B cell (primary cell): ENCODE results near the gene DKK2. TPM values are rescaled to one million over a fixed set of nuclear protein-coding genes. Genes with fewer than 3 reads are reported as not detected.

Experiments used
- ATAC-seq: fragments of 200-7000 bp; cut with Tn5 transposase; one replicate; pipeline ENCODE4 v1.10.0; 2021; ENCODE audit warnings: low read depth, mild to moderate bottlenecking, moderate number of reproducible peaks, moderate library complexity
- CTCF ChIA-PET: fragments of 350-600 bp; sonication (Branson Sonifier 250); formaldehyde crosslinking; loops from one replicate; lab custom pipeline; 2021; ENCODE audit warnings: antibody characterized with exemption, inconsistent platforms; lab: Charles Lee
- POLR2A ChIA-PET: fragments of 350-600 bp; sonication (Branson Sonifier 250); formaldehyde crosslinking; loops from one replicate; lab custom pipeline; 2021; ENCODE audit warnings: antibody characterized with exemption; lab: Charles Lee
- DNase-seq: peaks from one replicate; pipeline ENCODE4 v3.0.0; 2013
- H2AFZ ChIP-seq: 2 replicates; pipeline ENCODE4 v1.6.1; 2012; ENCODE audit warnings: mild to moderate bottlenecking, low read depth, low read length; ENCODE audit not compliant: insufficient read depth, poor library complexity, severe bottlenecking
- H3K27ac ChIP-seq, 2 donors: 1 replicate in 1 of 2; 2 replicates in 1 of 2; pipeline ENCODE4 v1.5.1; 2012 to 2013; ENCODE audit warnings: low read length in 2 of 2, mild to moderate bottlenecking in 2 of 2, moderate library complexity in 1 of 2
- H3K27me3 ChIP-seq, 4 experiments: fragments of 200-600 bp in 1 of 4; sonication (generic) in 1 of 4; replicated peaks in 1 of 4; 1 replicate in 2 of 4; 2 replicates in 2 of 4; pipeline versions ENCODE4 v1.6.1 to v1.7.0; 2013 to 2016; ENCODE audit warnings: low read length in 3 of 4, mild to moderate bottlenecking in 2 of 4, mixed read lengths in 1 of 4, moderate library complexity in 1 of 4; ENCODE audit not compliant: insufficient read depth in 4 of 4, control insufficient read depth in 3 of 4; ENCODE audit errors: control extremely low read depth in 1 of 4
- H3K36me3 ChIP-seq, 2 experiments: replicated peaks in 1 of 2; 1 replicate in 1 of 2; 2 replicates in 1 of 2; pipeline versions ENCODE4 v1.6.1 to v1.7.1; 2013; ENCODE audit warnings: low read length in 1 of 2; ENCODE audit not compliant: insufficient read depth in 2 of 2, control insufficient read depth in 1 of 2; ENCODE audit errors: control extremely low read depth in 1 of 2, extremely low read depth in 1 of 2
- H3K4me1 ChIP-seq, 2 donors: fragments of 200-600 bp in 1 of 2; sonication (generic) in 1 of 2; 1 replicate in 1 of 2; 2 replicates in 1 of 2; pipeline versions ENCODE4 v1.5.1 to v1.6.1; 2013 to 2017; ENCODE audit warnings: low read length in 2 of 2; ENCODE audit not compliant: control insufficient read depth in 2 of 2, insufficient read depth in 2 of 2
- H3K4me2 ChIP-seq: replicated peaks from 2 replicates; pipeline ENCODE3; 2012; ENCODE audit warnings: mild to moderate bottlenecking, low read depth, low read length; ENCODE audit not compliant: poor library complexity, severe bottlenecking
- H3K4me3 ChIP-seq, 5 experiments: fragments of 200-600 bp in 1 of 5; sonication (generic) in 1 of 5; 1 replicate in 3 of 5; 2 replicates in 2 of 5; pipeline versions ENCODE4 v1.5.1 to v1.7.0; 2011 to 2016; ENCODE audit warnings: low read length in 4 of 5, mild to moderate bottlenecking in 4 of 5, low read depth in 2 of 5, control low read depth in 1 of 5, moderate library complexity in 1 of 5; ENCODE audit not compliant: insufficient read depth in 1 of 5; ENCODE audit errors: control extremely low read depth in 1 of 5, extremely low read depth in 1 of 5
- H3K79me2 ChIP-seq: fragments of 200-600 bp; sonication (generic); one replicate; pipeline ENCODE4 v1.6.0; 2016; ENCODE audit warnings: low read length; ENCODE audit not compliant: control insufficient read depth, insufficient read depth
- H3K9ac ChIP-seq: fragments of 200-600 bp; sonication (generic); 2 replicates; pipeline ENCODE4 v1.6.1; 2017; ENCODE audit warnings: mild to moderate bottlenecking, low read length, moderate library complexity
- H3K9me3 ChIP-seq, 3 donors: one replicate each; pipeline versions ENCODE4 v1.6.1 to v1.7.1; 2013; ENCODE audit warnings: low read length in 2 of 3; ENCODE audit not compliant: control insufficient read depth in 2 of 3, insufficient read depth in 1 of 3; ENCODE audit errors: control extremely low read depth in 1 of 3
- H4K20me1 ChIP-seq: 2 replicates; pipeline ENCODE4 v1.6.0; 2012; ENCODE audit warnings: mild to moderate bottlenecking, low read length; ENCODE audit not compliant: insufficient read depth, control insufficient read depth, poor library complexity, severe bottlenecking
- H3K27ac Mint-ChIP-seq: one replicate; pipeline ENCODE4 v1.8.0; 2021; ENCODE audit warnings: mixed read lengths
- H3K27me3 Mint-ChIP-seq: one replicate; pipeline ENCODE4 v1.8.0; 2021; ENCODE audit warnings: mixed read lengths
- H3K4me1 Mint-ChIP-seq: one replicate; pipeline ENCODE4 v1.8.0; 2021; ENCODE audit warnings: mixed read lengths
- H3K4me3 Mint-ChIP-seq: one replicate; pipeline ENCODE4 v1.8.0; 2021; ENCODE audit warnings: mixed read lengths
- H3K9me3 Mint-ChIP-seq: one replicate; pipeline ENCODE4 v1.8.0; 2022; ENCODE audit warnings: mixed read lengths; ENCODE audit not compliant: insufficient read depth
- EZH2 ChIP-seq: IDR thresholded peaks from 2 replicates; pipeline ENCODE4 v1.6.1; 2012; ENCODE audit warnings: borderline replicate concordance, low read depth, mild to moderate bottlenecking, moderate library complexity, low read length; ENCODE audit not compliant: insufficient read depth, poor library complexity, severe bottlenecking
- WGBS: methylation state at CpG from one replicate; pipeline ENCODE4 v1.1.5; 2013; ENCODE audit warnings: missing lambda C conversion rate; ENCODE audit not compliant: insufficient coverage; 5-methylcytosine and 5-hydroxymethylcytosine counted together
- intact Hi-C: fragments of 100-400 bp; cut with micrococcal nuclease; formaldehyde crosslinking; loops from one replicate; pipeline ENCODE4 v1.10.0; 2022
- polyA plus RNA-seq: library from polyadenylated mRNA; depleted of rRNA; stranded (reverse); fragments of >200 nt; gene quantifications from 2 replicates; pipeline ENCODE4 v1.2.3, GENCODE V29; 2012
- total RNA-seq, 2 donors: library from RNA; stranded (reverse); fragments of 120-200 nt in 1 of 2; gene quantifications; 1 replicate in 1 of 2; 2 replicates in 1 of 2; pipeline versions ENCODE4 v1.2.3 to v1.2.4, GENCODE V29; 2013 to 2022
- TF ChIP-seq, protein P1 (sequence below): fragments of 200-600 bp; IDR thresholded peaks from one replicate; pipeline ENCODE4 v1.8.0; 2022; ENCODE audit warnings: antibody characterized with exemption, mild to moderate bottlenecking

Gene DKK2
- total and polyA plus RNA-seq, 2 donors (not counting 1 experiment from before 2014, with no cell fraction given): not detected

GRCh38 chr4:107044170-107044569 is 8.1 kb upstream of the DKK2 start:
- ChIA-PET CTCF (no interaction called here), POLR2A (no interaction called here)
- Histone ChIP-seq H3K9me3 (peaks cover 0 to 4% (median 2%) of the 10 kb centered on the region in 3 donors), H3K27ac (no peak overlapping the region), H2AFZ (no peak overlapping the region), H3K36me3 (no peaks in the 10 kb centered on the region), H3K79me2 (no peaks in the 10 kb centered on the region), H3K4me1 (no peaks in the 10 kb centered on the region), H4K20me1 (no peaks in the 10 kb centered on the region), H3K4me3 (no peak overlapping the region), H3K4me2 (no peak overlapping the region), H3K9ac (no peak overlapping the region), H3K27me3 (peaks cover 0 to 5% (median 1%) of the 10 kb centered on the region in 4 experiments)
- no peaks in the 10 kb centered on the region for H3K4me1 Mint-ChIP-seq
- TF ChIP-seq, protein P1, sequence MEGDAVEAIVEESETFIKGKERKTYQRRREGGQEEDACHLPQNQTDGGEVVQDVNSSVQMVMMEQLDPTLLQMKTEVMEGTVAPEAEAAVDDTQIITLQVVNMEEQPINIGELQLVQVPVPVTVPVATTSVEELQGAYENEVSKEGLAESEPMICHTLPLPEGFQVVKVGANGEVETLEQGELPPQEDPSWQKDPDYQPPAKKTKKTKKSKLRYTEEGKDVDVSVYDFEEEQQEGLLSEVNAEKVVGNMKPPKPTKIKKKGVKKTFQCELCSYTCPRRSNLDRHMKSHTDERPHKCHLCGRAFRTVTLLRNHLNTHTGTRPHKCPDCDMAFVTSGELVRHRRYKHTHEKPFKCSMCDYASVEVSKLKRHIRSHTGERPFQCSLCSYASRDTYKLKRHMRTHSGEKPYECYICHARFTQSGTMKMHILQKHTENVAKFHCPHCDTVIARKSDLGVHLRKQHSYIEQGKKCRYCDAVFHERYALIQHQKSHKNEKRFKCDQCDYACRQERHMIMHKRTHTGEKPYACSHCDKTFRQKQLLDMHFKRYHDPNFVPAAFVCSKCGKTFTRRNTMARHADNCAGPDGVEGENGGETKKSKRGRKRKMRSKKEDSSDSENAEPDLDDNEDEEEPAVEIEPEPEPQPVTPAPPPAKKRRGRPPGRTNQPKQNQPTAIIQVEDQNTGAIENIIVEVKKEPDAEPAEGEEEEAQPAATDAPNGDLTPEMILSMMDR: no peak
- no peak for TF ChIP-seq EZH2
- ATAC-seq (no peak), DNase-seq (no peak)
- 78% methylated on average over 1 of the region's 1 CpG for WGBS
- H3K9me3 Mint-ChIP-seq: no peaks in the 10 kb centered on the region
- intact Hi-C loops: no loop called here
- H3K27me3 Mint-ChIP-seq: peaks cover 11% of the 10 kb centered on the region
- H3K27ac Mint-ChIP-seq: no peak overlapping the region
- no peak overlapping the region for H3K4me3 Mint-ChIP-seq

GRCh38 chr4:107037199-107037584 is 1.1 kb upstream of the DKK2 start:
- Histone ChIP-seq H3K4me3 (no peak overlapping the region), H2AFZ (no peak overlapping the region), H4K20me1 (no peaks in the 10 kb centered on the region), H3K27me3 (peaks cover 0 to 37% (median 12%) of the 10 kb centered on the region in 4 experiments), H3K27ac (no peak overlapping the region), H3K9ac (no peak overlapping the region), H3K4me1 (peaks cover 13 to 23% of the 10 kb centered on the region in 2 donors), H3K79me2 (no peaks in the 10 kb centered on the region), H3K9me3 (peaks cover 0 to 12% (median 2%) of the 10 kb centered on the region in 3 donors), H3K36me3 (no peaks in the 10 kb centered on the region), H3K4me2 (no peak overlapping the region)
- intact Hi-C loops: no loop called here
- no peak for ATAC-seq
- POLR2A ChIA-PET: no interaction called here
- H3K27ac Mint-ChIP-seq: no peak overlapping the region
- H3K4me1 Mint-ChIP-seq: peaks cover 21% of the 10 kb centered on the region
- H3K9me3 Mint-ChIP-seq: no peaks in the 10 kb centered on the region
- CTCF ChIA-PET: no interaction called here
- H3K27me3 Mint-ChIP-seq: peaks cover 68% of the 10 kb centered on the region
- no peak overlapping the region for H3K4me3 Mint-ChIP-seq
- 12% methylated on average over 19 of the region's 19 CpGs for WGBS
- DNase-seq: no peak
- no peak for TF ChIP-seq EZH2
- TF ChIP-seq, protein P1: no peak
